HEK293 (cell line): ENCODE data around the gene DUS1L.

ENCODE experiments used
- GLI2 ChIP-seq: fragments of 450-650 bp; formaldehyde crosslinking; IDR thresholded peaks from 2 replicates; pipeline ENCODE4; 2017; ENCODE audit warnings: missing biosample characterization, missing genetic modification characterization, low read depth, borderline replicate concordance
- HOXA7 ChIP-seq: sonication (generic); formaldehyde crosslinking; IDR thresholded peaks from 2 replicates; pipeline ENCODE4 v1.8.1; 2022; ENCODE audit warnings: missing genetic modification reagents, borderline replicate concordance
- YY1 ChIP-seq: fragments of 450-650 bp; formaldehyde crosslinking; IDR thresholded peaks from 2 replicates; pipeline ENCODE4 v1.5.1; 2018; ENCODE audit warnings: missing biosample characterization, missing genetic modification characterization
- ZNF175 ChIP-seq: fragments of 450-650 bp; formaldehyde crosslinking; IDR thresholded peaks from 2 replicates; pipeline ENCODE4 v1.5.1; 2016; ENCODE audit warnings: missing biosample characterization, missing genetic modification characterization
- ZNF211 ChIP-seq: fragments of 450-650 bp; formaldehyde crosslinking; IDR thresholded peaks from 2 replicates; pipeline ENCODE4 v1.5.1; 2016; ENCODE audit warnings: low read depth, missing biosample characterization, missing genetic modification characterization
- ZNF248 ChIP-seq: fragments of 450-650 bp; formaldehyde crosslinking; IDR thresholded peaks from 2 replicates; pipeline ENCODE4 v1.5.1; 2017; ENCODE audit warnings: missing biosample characterization, missing genetic modification characterization
- ZNF433 ChIP-seq: fragments of 450-650 bp; formaldehyde crosslinking; IDR thresholded peaks from 2 replicates; pipeline ENCODE4 v1.5.1; 2016; ENCODE audit warnings: missing biosample characterization, missing genetic modification characterization, low read depth
- ZNF830 ChIP-seq: fragments of 450-650 bp; IDR thresholded peaks from 2 replicates; pipeline ENCODE4 v1.5.0; 2018; ENCODE audit warnings: missing biosample characterization, missing genetic modification characterization, low read depth, mild to moderate bottlenecking, moderate library complexity
- TF ChIP-seq, protein P1 (sequence below): fragments of 450-650 bp; formaldehyde crosslinking; IDR thresholded peaks from 2 replicates; pipeline ENCODE4 v1.5.1; 2016; ENCODE audit warnings: missing biosample characterization, missing genetic modification characterization
- TF ChIP-seq, protein P2 (sequence below): fragments of 450-650 bp; formaldehyde crosslinking; conservative IDR thresholded peaks from 2 replicates; pipeline ENCODE4 v1.5.1; 2016; ENCODE audit warnings: low read depth, missing biosample characterization, missing genetic modification characterization
- TF ChIP-seq, protein P3 (sequence below): fragments of 450-650 bp; formaldehyde crosslinking; IDR thresholded peaks from 2 replicates; pipeline ENCODE4 v1.5.1; 2016; ENCODE audit warnings: missing biosample characterization, missing genetic modification characterization
- TF ChIP-seq, protein P4 (sequence below): IDR thresholded peaks from 2 replicates; pipeline ENCODE4 v1.6.1; 2011; ENCODE audit warnings: mild to moderate bottlenecking, low read depth, low read length, borderline replicate concordance

DNA sequence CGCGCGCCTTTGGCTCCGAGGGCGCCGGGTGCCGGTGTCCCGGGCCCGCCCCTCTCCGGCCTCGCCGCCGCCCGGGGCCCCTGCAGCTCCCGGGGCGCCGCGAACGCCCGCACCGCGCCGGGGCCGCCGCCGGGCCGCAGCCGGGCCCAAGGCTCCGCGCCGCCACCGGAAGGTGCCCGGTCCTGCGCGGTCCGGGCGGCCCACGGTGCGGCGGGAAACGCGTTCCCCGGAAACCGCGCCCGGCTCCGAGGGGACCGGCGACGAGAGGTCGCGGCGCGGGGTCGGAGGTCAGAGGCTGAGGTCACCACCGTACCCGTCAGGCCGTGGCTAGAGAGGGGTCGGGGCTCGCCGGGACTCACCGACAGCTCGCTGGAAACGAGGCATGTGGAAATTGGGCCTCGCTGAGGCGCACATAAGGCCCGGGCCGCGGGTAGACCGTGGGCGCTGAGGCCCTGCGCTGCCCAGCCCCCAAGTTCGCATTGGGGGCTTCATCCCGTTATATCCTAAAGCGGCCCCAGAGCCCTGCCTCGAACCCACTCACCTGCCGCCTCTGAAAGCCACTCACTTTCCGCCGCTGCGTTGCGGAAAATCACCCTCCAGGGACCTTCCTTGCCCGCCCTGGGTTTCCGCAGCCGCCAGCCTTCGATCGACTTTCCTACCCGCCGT lies at the start of gene DUS1L:
- TF ChIP-seq, protein P1, sequence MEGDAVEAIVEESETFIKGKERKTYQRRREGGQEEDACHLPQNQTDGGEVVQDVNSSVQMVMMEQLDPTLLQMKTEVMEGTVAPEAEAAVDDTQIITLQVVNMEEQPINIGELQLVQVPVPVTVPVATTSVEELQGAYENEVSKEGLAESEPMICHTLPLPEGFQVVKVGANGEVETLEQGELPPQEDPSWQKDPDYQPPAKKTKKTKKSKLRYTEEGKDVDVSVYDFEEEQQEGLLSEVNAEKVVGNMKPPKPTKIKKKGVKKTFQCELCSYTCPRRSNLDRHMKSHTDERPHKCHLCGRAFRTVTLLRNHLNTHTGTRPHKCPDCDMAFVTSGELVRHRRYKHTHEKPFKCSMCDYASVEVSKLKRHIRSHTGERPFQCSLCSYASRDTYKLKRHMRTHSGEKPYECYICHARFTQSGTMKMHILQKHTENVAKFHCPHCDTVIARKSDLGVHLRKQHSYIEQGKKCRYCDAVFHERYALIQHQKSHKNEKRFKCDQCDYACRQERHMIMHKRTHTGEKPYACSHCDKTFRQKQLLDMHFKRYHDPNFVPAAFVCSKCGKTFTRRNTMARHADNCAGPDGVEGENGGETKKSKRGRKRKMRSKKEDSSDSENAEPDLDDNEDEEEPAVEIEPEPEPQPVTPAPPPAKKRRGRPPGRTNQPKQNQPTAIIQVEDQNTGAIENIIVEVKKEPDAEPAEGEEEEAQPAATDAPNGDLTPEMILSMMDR: peak; percentile 27; the same call in 1 of the 2 replicates
- no peak for TF ChIP-seq ZNF248
- TF ChIP-seq, protein P2, sequence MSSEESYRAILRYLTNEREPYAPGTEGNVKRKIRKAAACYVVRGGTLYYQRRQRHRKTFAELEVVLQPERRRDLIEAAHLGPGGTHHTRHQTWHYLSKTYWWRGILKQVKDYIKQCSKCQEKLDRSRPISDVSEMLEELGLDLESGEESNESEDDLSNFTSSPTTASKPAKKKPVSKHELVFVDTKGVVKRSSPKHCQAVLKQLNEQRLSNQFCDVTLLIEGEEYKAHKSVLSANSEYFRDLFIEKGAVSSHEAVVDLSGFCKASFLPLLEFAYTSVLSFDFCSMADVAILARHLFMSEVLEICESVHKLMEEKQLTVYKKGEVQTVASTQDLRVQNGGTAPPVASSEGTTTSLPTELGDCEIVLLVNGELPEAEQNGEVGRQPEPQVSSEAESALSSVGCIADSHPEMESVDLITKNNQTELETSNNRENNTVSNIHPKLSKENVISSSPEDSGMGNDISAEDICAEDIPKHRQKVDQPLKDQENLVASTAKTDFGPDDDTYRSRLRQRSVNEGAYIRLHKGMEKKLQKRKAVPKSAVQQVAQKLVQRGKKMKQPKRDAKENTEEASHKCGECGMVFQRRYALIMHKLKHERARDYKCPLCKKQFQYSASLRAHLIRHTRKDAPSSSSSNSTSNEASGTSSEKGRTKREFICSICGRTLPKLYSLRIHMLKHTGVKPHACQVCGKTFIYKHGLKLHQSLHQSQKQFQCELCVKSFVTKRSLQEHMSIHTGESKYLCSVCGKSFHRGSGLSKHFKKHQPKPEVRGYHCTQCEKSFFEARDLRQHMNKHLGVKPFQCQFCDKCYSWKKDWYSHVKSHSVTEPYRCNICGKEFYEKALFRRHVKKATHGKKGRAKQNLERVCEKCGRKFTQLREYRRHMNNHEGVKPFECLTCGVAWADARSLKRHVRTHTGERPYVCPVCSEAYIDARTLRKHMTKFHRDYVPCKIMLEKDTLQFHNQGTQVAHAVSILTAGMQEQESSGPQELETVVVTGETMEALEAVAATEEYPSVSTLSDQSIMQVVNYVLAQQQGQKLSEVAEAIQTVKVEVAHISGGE (tag by site-specific recombination): peak; percentile 99
- TF ChIP-seq, protein P3, sequence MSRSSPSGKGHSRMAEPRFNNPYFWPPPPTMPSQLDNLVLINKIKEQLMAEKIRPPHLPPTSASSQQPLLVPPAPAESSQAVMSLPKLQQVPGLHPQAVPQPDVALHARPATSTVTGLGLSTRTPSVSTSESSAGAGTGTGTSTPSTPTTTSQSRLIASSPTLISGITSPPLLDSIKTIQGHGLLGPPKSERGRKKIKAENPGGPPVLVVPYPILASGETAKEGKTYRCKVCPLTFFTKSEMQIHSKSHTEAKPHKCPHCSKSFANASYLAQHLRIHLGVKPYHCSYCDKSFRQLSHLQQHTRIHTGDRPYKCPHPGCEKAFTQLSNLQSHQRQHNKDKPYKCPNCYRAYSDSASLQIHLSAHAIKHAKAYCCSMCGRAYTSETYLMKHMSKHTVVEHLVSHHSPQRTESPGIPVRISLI (tag by site-specific recombination): no peak
- TF ChIP-seq YY1: peak; percentile 80
- TF ChIP-seq ZNF211 (tag by site-specific recombination): no peak
- TF ChIP-seq ZNF175: no peak
- TF ChIP-seq ZNF830 (tag by site-specific recombination): no peak
- TF ChIP-seq HOXA7 (CRISPR knock-in tag): no peak
- no peak; the same call in 1 of the 2 replicates for TF ChIP-seq GLI2
- no peak for TF ChIP-seq ZNF433 (tag by site-specific recombination)
- TF ChIP-seq, protein P4, sequence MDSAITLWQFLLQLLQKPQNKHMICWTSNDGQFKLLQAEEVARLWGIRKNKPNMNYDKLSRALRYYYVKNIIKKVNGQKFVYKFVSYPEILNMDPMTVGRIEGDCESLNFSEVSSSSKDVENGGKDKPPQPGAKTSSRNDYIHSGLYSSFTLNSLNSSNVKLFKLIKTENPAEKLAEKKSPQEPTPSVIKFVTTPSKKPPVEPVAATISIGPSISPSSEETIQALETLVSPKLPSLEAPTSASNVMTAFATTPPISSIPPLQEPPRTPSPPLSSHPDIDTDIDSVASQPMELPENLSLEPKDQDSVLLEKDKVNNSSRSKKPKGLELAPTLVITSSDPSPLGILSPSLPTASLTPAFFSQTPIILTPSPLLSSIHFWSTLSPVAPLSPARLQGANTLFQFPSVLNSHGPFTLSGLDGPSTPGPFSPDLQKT: peak; percentile 42; the same call in 1 of the 2 replicates
